Prostate gland (tissue), 2 donors: Measurements from ENCODE around the gene ERMP1. TPM values are rescaled to one million over a fixed set of nuclear protein-coding genes. Genes with fewer than 3 reads are reported as not detected.

ENCODE experiments used
- DNase-seq: peaks from one replicate; pipeline ENCODE4 v3.0.0-alpha.2; 2019; ENCODE audit warnings: low spot score
- H3K27ac ChIP-seq, 2 donors: fragments of 200-600 bp; sonication (generic); 2 replicates each; pipeline ENCODE4 v1.5.1; 2017 to 2019
- H3K27me3 ChIP-seq: fragments of 200-600 bp; sonication (generic); replicated peaks from 2 replicates; pipeline ENCODE4 v1.5.1; 2019; ENCODE audit not compliant: insufficient read depth
- H3K36me3 ChIP-seq, 2 donors: fragments of 200-600 bp; sonication (generic); 1 replicate in 1 of 2; 2 replicates in 1 of 2; pipeline versions ENCODE4 v1.5.1 to v1.8.1; 2017 to 2019
- H3K4me1 ChIP-seq: fragments of 200-600 bp; sonication (generic); replicated peaks from 2 replicates; pipeline ENCODE4 v1.5.1; 2019
- H3K4me3 ChIP-seq, 2 donors: fragments of 200-600 bp; sonication (generic); 2 replicates each; pipeline ENCODE4 v1.5.1; 2017 to 2019
- H3K9me3 ChIP-seq: fragments of 200-600 bp; sonication (generic); 2 replicates; pipeline ENCODE4 v1.5.1; 2017
- CTCF ChIP-seq, 4 experiments: fragments of 200-600 bp in 2 of 4; fragments of 450-650 bp in 2 of 4; sonication (generic) in 2 of 4; IDR thresholded peaks; 1 replicate in 3 of 4; 2 replicates in 1 of 4; pipeline ENCODE4 v1.5.1; 2016 to 2019; ENCODE audit warnings: antibody characterized with exemption in 4 of 4, mild to moderate bottlenecking in 2 of 4, moderate library complexity in 2 of 4
- POLR2A ChIP-seq: fragments of 450-650 bp; IDR thresholded peaks from one replicate; pipeline ENCODE4 v1.6.1; 2016; ENCODE audit warnings: antibody characterized with exemption, mild to moderate bottlenecking
- POLR2AphosphoS5 ChIP-seq: sonication (generic); formaldehyde crosslinking; IDR thresholded peaks from one replicate; pipeline ENCODE4 v1.6.1; 2017; ENCODE audit warnings: antibody characterized with exemption
- WGBS: methylation state at CpG from one replicate; pipeline ENCODE4 v1.1.5; 2018; 5-methylcytosine and 5-hydroxymethylcytosine counted together
- intact Hi-C: fragments of 100-400 bp; cut with DNase I; formaldehyde crosslinking; loops from one replicate; pipeline ENCODE4 v1.14.2; 2022
- total RNA-seq, 2 donors: library from RNA; depleted of rRNA; stranded (reverse); fragments of >200 nt; gene quantifications; one replicate each; pipeline ENCODE4 v1.1.0, GENCODE V29; 2016

Gene ERMP1
- total RNA-seq, 2 donors from 2014 or later, result 21.7 to 24.7 TPM

GRCh38 chr9:5817862-5818261, 15.1 kb downstream of the ERMP1 start:
- Histone ChIP-seq H3K27ac (no peak overlapping the region), H3K9me3 (no peaks in the 10 kb centered on the region), H3K27me3 (no peaks in the 10 kb centered on the region), H3K36me3 (no peaks in the 10 kb centered on the region), H3K4me1 (no peaks in the 10 kb centered on the region), H3K4me3 (no peak overlapping the region)
- WGBS, result 89% methylated on average over 3 of the region's 3 CpGs
- no peak for DNase-seq
- TF ChIP-seq POLR2A (no peak), CTCF (IDR thresholded peaks at IDR 0.05) (no peak), POLR2AphosphoS5 (no peak)
- intact Hi-C loops, result no loop called here

- Histone ChIP-seq H3K9me3 (no peaks in the 10 kb centered on the region), H3K36me3 (no peaks in the 10 kb centered on the region)
These were observed 17.5 kb downstream of the ERMP1 start for GRCh38 chr9:5815461-5815860.

GRCh38 chr9:5813824-5814223, 19.1 kb downstream of the ERMP1 start:
- no peak for DNase-seq
- H3K27me3 ChIP-seq, result no peaks in the 10 kb centered on the region
- H3K4me3 ChIP-seq, result no peak overlapping the region
- TF ChIP-seq POLR2AphosphoS5 (no peak), CTCF (IDR thresholded peaks at IDR 0.05) (no peak), POLR2A (no peak)
- no peaks in the 10 kb centered on the region for H3K36me3 ChIP-seq
- WGBS, result 87% methylated on average over 3 of the region's 3 CpGs
- intact Hi-C loops, result no loop called here
- H3K27ac ChIP-seq, result no peak overlapping the region
- H3K9me3 ChIP-seq, result no peaks in the 10 kb centered on the region
- no peaks in the 10 kb centered on the region for H3K4me1 ChIP-seq

More at GRCh38 chr9:5815461-5815860, 17.5 kb downstream of the ERMP1 start:
- WGBS, result 63% methylated on average over 1 of the region's 1 CpG
- Histone ChIP-seq H3K27ac (no peak overlapping the region), H3K4me3 (no peak overlapping the region), H3K4me1 (no peaks in the 10 kb centered on the region), H3K27me3 (no peaks in the 10 kb centered on the region)
- no peak for DNase-seq
- TF ChIP-seq POLR2AphosphoS5 (no peak), POLR2A (no peak), CTCF (IDR thresholded peaks at IDR 0.05) (no peak)
- intact Hi-C loops, result no loop called here

GRCh38 chr9:5811751-5812150, 21.2 kb downstream of the ERMP1 start:
- Histone ChIP-seq H3K4me3 (no peak overlapping the region), H3K4me1 (no peaks in the 10 kb centered on the region), H3K9me3 (no peaks in the 10 kb centered on the region), H3K36me3 (no peaks in the 10 kb centered on the region), H3K27me3 (no peaks in the 10 kb centered on the region), H3K27ac (no peak overlapping the region)
- no peak for DNase-seq
- no peak for TF ChIP-seq POLR2A
- no peak for TF ChIP-seq POLR2AphosphoS5
- intact Hi-C loops, result no loop called here
- 87% methylated on average over 1 of the region's 1 CpG for WGBS

GRCh38 chr9:5805478-5805877, 27.4 kb downstream of the ERMP1 start:
- no peak for DNase-seq
- no peaks in the 10 kb centered on the region for H3K27me3 ChIP-seq
- TF ChIP-seq POLR2AphosphoS5 (no peak), POLR2A (no peak), CTCF (IDR thresholded peaks at IDR 0.05) (no peak)
- H3K4me3 ChIP-seq, result no peak overlapping the region
- intact Hi-C loops, result no loop called here
- H3K4me1 ChIP-seq, result no peaks in the 10 kb centered on the region
- no peaks in the 10 kb centered on the region for H3K9me3 ChIP-seq
- no peaks in the 10 kb centered on the region for H3K36me3 ChIP-seq
- WGBS, result 61% methylated on average over 3 of the region's 3 CpGs
- no peak overlapping the region for H3K27ac ChIP-seq
